Liver (tissue), 9 donors: Measurements from ENCODE around the gene PAPPA2. TPM values are rescaled to one million over a fixed set of nuclear protein-coding genes. Genes with fewer than 3 reads are reported as not detected.

ENCODE experiments used
- DNase-seq: peaks from one replicate; pipeline ENCODE4 v3.0.0-alpha.2; 2017; ENCODE audit warnings: low spot score
- H3K27ac ChIP-seq, 2 donors: one replicate each; pipeline ENCODE4 v1.7.0; 2013; ENCODE audit warnings: inconsistent platforms in 2 of 2, low read length in 2 of 2, control low read depth in 1 of 2, low read depth in 1 of 2, mild to moderate bottlenecking in 1 of 2
- H3K27me3 ChIP-seq, 4 donors: one replicate each; pipeline versions ENCODE4 v1.6.1 to v1.7.0; 2013; ENCODE audit warnings: low read length in 3 of 4, inconsistent platforms in 1 of 4, mild to moderate bottlenecking in 1 of 4, moderate library complexity in 1 of 4; ENCODE audit not compliant: control insufficient read depth in 4 of 4, insufficient read depth in 4 of 4
- H3K36me3 ChIP-seq, 4 donors: one replicate each; pipeline versions ENCODE4 v1.6.1 to v1.7.0; 2013; ENCODE audit warnings: low read length in 3 of 4, mild to moderate bottlenecking in 3 of 4, low read depth in 1 of 4, moderate library complexity in 1 of 4; ENCODE audit not compliant: control insufficient read depth in 4 of 4, insufficient read depth in 3 of 4
- H3K4me1 ChIP-seq, 4 donors: one replicate each; pipeline versions ENCODE4 v1.6.1 to v1.7.0; 2013; ENCODE audit warnings: low read length in 3 of 4, mild to moderate bottlenecking in 3 of 4, moderate library complexity in 1 of 4; ENCODE audit not compliant: control insufficient read depth in 4 of 4, insufficient read depth in 4 of 4
- H3K4me3 ChIP-seq, 3 donors: one replicate each; pipeline versions ENCODE4 v1.6.1 to v1.7.0; 2013; ENCODE audit warnings: low read length in 3 of 3, control low read depth in 1 of 3, low read depth in 1 of 3, mild to moderate bottlenecking in 1 of 3
- H3K9ac ChIP-seq, 2 donors: one replicate each; pipeline ENCODE4 v1.7.0; 2013; ENCODE audit warnings: low read length in 2 of 2, mild to moderate bottlenecking in 2 of 2, moderate library complexity in 2 of 2, control low read depth in 1 of 2, low read depth in 1 of 2
- H3K9me3 ChIP-seq, 4 donors: one replicate each; pipeline versions ENCODE4 v1.6.1 to v1.7.0; 2013; ENCODE audit warnings: low read length in 3 of 4; ENCODE audit not compliant: control insufficient read depth in 4 of 4
- EGR1 ChIP-seq, 2 donors: IDR thresholded peaks; 2 replicates each; pipeline ENCODE4 v1.6.1; 2016 to 2018; ENCODE audit warnings: antibody characterized with exemption in 2 of 2, low read depth in 2 of 2
- FOXA1 ChIP-seq: IDR thresholded peaks from 2 replicates; pipeline ENCODE4 v1.6.1; 2016; ENCODE audit warnings: antibody characterized with exemption
- FOXA2 ChIP-seq: IDR thresholded peaks from 2 replicates; pipeline ENCODE4 v1.6.1; 2016; ENCODE audit warnings: antibody characterized with exemption
- GABPA ChIP-seq, 2 donors: IDR thresholded peaks in 1 of 2; conservative IDR thresholded peaks in 1 of 2; 2 replicates each; pipeline ENCODE4 v1.6.1; 2016; ENCODE audit warnings: antibody characterized with exemption in 2 of 2, mild to moderate bottlenecking in 1 of 2, moderate library complexity in 1 of 2
- HNF4A ChIP-seq, 2 donors: conservative IDR thresholded peaks; 2 replicates each; pipeline ENCODE4 v1.6.1; 2016; ENCODE audit warnings: antibody characterized with exemption in 2 of 2, mild to moderate bottlenecking in 2 of 2
- HNF4G ChIP-seq: IDR thresholded peaks from 2 replicates; pipeline ENCODE4 v1.6.1; 2016; ENCODE audit warnings: antibody characterized with exemption
- JUND ChIP-seq, 2 donors: IDR thresholded peaks; 2 replicates each; pipeline ENCODE4 v1.6.1; 2016; ENCODE audit warnings: antibody characterized with exemption in 2 of 2
- NR2F2 ChIP-seq: IDR thresholded peaks from 2 replicates; pipeline ENCODE4 v1.6.1; 2016; ENCODE audit warnings: antibody characterized with exemption
- RAD21 ChIP-seq, 2 donors: IDR thresholded peaks; 2 replicates each; pipeline ENCODE4 v1.6.1; 2016; ENCODE audit warnings: antibody characterized with exemption in 2 of 2, mild to moderate bottlenecking in 2 of 2
- RXRA ChIP-seq, 2 donors: IDR thresholded peaks; 2 replicates each; pipeline ENCODE4 v1.6.1; 2017 to 2018; ENCODE audit warnings: antibody characterized with exemption in 2 of 2, mild to moderate bottlenecking in 1 of 2
- SP1 ChIP-seq: IDR thresholded peaks from 2 replicates; pipeline ENCODE4 v1.6.1; 2018; ENCODE audit warnings: antibody characterized with exemption, mild to moderate bottlenecking
- TAF1 ChIP-seq: conservative IDR thresholded peaks from 2 replicates; pipeline ENCODE4 v1.6.1; 2016; ENCODE audit warnings: antibody characterized with exemption, mild to moderate bottlenecking
- YY1 ChIP-seq: IDR thresholded peaks from 2 replicates; pipeline ENCODE4 v1.6.1; 2016; ENCODE audit warnings: antibody characterized with exemption, mild to moderate bottlenecking
- WGBS: extraction: QIAGEN DNeasy Blood & Tissue Kit; methylation state at CpG from one replicate; pipeline ENCODE4 v1.1.7; 2013; 5-methylcytosine and 5-hydroxymethylcytosine counted together
- polyA plus RNA-seq, 2 donors: library from polyadenylated mRNA; stranded (reverse) in 1 of 2; unstranded in 1 of 2; fragments of 200-250 nt in 1 of 2; fragments of >200 nt in 1 of 2; fragmentation: Nextera tagmentation in 1 of 2; extraction: Ambion mirVana in 1 of 2; gene quantifications; one replicate each; pipeline versions ENCODE4 v1.2.1 to v1.2.3, GENCODE V29; 2013 to 2015
- total RNA-seq, 2 donors: library from RNA; depleted of rRNA; stranded (reverse); fragments of >200 nt; gene quantifications; one replicate each; pipeline ENCODE4 v1.2.3, GENCODE V29; 2014
- TF ChIP-seq, protein P1 (sequence below): fragments of 150-350 bp; IDR thresholded peaks from 2 replicates; pipeline ENCODE4 v1.5.1; 2017; ENCODE audit warnings: improper control_type of control experiment, low read depth, low read length; ENCODE audit not compliant: missing input control
- TF ChIP-seq, protein P2 (sequence below): IDR thresholded peaks from 2 replicates; pipeline ENCODE4 v1.6.1; 2016; ENCODE audit warnings: antibody characterized with exemption
- TF ChIP-seq, protein P3 (sequence below): IDR thresholded peaks from 2 replicates; pipeline ENCODE4 v1.6.1; 2016; ENCODE audit warnings: antibody characterized with exemption
- TF ChIP-seq, protein P4 (sequence below): IDR thresholded peaks from 2 replicates; pipeline ENCODE4 v1.6.1; 2016; ENCODE audit warnings: antibody characterized with exemption, mild to moderate bottlenecking
- TF ChIP-seq, protein P5 (sequence below): IDR thresholded peaks from 2 replicates; pipeline ENCODE4 v1.6.1; 2016; ENCODE audit warnings: antibody characterized with exemption
- donor health status: healthy.
- donor health status: healthy.
- donor health status: healthy.
- donor health status: healthy.
- donor health status: healthy.

PAPPA2 gene
- total and polyA plus RNA-seq, 4 donors: 0.19 to 27.2 (median 13.4) TPM

DNA sequence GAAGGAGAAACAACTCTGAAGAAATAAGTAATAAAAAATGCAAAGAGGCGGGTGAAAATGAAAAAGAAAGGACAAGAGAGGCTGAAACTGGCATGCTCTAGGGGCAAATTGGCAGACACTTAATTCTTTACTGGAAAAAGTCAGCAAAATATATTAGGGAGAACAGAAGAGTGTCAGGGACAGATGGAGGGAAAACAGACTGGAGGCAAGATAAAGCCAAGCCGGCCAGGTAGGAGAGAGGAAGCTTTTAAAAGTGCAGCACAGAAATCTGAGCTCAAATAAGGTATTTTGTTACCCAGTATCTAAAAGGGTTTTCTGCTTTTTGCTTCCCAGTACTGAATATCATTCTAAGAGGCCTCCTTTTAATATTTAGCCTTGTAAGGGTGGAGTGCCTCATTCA is 339.3 kb downstream of the PAPPA2 start:
- no peaks in the 10 kb centered on the region for H3K9me3 ChIP-seq
- H3K4me1 ChIP-seq: no peaks in the 10 kb centered on the region
- no peak for DNase-seq
- no peaks in the 10 kb centered on the region for H3K27me3 ChIP-seq
- no peak for TF ChIP-seq TAF1
- TF ChIP-seq HNF4A (conservative IDR thresholded peaks at IDR 0.05): no peak
- no peak overlapping the region for H3K9ac ChIP-seq
- H3K4me3 ChIP-seq: no peak overlapping the region
- no peaks in the 10 kb centered on the region for H3K36me3 ChIP-seq
- 66% methylated on average over 2 of the region's 2 CpGs for WGBS
- no peak overlapping the region for H3K27ac ChIP-seq

DNA sequence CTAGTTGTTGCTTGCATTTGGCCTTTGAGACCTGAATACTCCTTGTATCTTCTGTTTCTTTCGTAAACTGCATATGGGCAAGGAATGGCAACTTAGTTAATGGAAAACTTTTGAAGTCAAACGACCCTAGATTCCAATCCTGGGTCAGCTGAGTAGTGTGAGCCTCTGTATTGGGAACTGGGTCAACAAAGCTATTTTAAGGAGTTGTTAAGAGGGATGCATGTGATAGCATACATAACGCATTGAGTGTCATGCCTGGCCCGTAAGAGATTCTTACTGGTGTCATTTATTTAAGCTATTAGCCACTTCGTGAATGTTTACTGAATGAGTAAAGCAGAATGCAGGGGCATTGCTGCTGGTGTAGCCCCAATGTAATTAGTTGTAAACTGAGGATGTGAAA is 340.1 kb downstream of the PAPPA2 start:
- H3K9me3 ChIP-seq: no peaks in the 10 kb centered on the region
- TF ChIP-seq RXRA (IDR thresholded peaks at IDR 0.05): no peak
- TF ChIP-seq EGR1 (IDR thresholded peaks at IDR 0.05; ENCODE audit: low read depth in 2 of 2): no peak
- no peak for TF ChIP-seq HNF4A (conservative IDR thresholded peaks at IDR 0.05)
- TF ChIP-seq TAF1: no peak
- TF ChIP-seq, protein P1, sequence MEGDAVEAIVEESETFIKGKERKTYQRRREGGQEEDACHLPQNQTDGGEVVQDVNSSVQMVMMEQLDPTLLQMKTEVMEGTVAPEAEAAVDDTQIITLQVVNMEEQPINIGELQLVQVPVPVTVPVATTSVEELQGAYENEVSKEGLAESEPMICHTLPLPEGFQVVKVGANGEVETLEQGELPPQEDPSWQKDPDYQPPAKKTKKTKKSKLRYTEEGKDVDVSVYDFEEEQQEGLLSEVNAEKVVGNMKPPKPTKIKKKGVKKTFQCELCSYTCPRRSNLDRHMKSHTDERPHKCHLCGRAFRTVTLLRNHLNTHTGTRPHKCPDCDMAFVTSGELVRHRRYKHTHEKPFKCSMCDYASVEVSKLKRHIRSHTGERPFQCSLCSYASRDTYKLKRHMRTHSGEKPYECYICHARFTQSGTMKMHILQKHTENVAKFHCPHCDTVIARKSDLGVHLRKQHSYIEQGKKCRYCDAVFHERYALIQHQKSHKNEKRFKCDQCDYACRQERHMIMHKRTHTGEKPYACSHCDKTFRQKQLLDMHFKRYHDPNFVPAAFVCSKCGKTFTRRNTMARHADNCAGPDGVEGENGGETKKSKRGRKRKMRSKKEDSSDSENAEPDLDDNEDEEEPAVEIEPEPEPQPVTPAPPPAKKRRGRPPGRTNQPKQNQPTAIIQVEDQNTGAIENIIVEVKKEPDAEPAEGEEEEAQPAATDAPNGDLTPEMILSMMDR: no peak
- TF ChIP-seq, protein P2, sequence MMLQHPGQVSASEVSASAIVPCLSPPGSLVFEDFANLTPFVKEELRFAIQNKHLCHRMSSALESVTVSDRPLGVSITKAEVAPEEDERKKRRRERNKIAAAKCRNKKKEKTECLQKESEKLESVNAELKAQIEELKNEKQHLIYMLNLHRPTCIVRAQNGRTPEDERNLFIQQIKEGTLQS: no peak
- no peak for TF ChIP-seq FOXA1
- TF ChIP-seq NR2F2: no peak
- TF ChIP-seq, protein P3, sequence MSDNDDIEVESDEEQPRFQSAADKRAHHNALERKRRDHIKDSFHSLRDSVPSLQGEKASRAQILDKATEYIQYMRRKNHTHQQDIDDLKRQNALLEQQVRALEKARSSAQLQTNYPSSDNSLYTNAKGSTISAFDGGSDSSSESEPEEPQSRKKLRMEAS: no peak
- TF ChIP-seq HNF4G: no peak
- TF ChIP-seq, protein P4, sequence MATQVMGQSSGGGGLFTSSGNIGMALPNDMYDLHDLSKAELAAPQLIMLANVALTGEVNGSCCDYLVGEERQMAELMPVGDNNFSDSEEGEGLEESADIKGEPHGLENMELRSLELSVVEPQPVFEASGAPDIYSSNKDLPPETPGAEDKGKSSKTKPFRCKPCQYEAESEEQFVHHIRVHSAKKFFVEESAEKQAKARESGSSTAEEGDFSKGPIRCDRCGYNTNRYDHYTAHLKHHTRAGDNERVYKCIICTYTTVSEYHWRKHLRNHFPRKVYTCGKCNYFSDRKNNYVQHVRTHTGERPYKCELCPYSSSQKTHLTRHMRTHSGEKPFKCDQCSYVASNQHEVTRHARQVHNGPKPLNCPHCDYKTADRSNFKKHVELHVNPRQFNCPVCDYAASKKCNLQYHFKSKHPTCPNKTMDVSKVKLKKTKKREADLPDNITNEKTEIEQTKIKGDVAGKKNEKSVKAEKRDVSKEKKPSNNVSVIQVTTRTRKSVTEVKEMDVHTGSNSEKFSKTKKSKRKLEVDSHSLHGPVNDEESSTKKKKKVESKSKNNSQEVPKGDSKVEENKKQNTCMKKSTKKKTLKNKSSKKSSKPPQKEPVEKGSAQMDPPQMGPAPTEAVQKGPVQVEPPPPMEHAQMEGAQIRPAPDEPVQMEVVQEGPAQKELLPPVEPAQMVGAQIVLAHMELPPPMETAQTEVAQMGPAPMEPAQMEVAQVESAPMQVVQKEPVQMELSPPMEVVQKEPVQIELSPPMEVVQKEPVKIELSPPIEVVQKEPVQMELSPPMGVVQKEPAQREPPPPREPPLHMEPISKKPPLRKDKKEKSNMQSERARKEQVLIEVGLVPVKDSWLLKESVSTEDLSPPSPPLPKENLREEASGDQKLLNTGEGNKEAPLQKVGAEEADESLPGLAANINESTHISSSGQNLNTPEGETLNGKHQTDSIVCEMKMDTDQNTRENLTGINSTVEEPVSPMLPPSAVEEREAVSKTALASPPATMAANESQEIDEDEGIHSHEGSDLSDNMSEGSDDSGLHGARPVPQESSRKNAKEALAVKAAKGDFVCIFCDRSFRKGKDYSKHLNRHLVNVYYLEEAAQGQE: no peak
- TF ChIP-seq, protein P5, sequence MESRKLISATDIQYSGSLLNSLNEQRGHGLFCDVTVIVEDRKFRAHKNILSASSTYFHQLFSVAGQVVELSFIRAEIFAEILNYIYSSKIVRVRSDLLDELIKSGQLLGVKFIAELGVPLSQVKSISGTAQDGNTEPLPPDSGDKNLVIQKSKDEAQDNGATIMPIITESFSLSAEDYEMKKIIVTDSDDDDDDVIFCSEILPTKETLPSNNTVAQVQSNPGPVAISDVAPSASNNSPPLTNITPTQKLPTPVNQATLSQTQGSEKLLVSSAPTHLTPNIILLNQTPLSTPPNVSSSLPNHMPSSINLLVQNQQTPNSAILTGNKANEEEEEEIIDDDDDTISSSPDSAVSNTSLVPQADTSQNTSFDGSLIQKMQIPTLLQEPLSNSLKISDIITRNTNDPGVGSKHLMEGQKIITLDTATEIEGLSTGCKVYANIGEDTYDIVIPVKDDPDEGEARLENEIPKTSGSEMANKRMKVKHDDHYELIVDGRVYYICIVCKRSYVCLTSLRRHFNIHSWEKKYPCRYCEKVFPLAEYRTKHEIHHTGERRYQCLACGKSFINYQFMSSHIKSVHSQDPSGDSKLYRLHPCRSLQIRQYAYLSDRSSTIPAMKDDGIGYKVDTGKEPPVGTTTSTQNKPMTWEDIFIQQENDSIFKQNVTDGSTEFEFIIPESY: no peak
- TF ChIP-seq FOXA2: no peak
- TF ChIP-seq GABPA (IDR thresholded peaks at IDR 0.05 in 1 of 2, conservative IDR thresholded peaks at IDR 0.05 in 1 of 2): no peak
- TF ChIP-seq RAD21 (IDR thresholded peaks at IDR 0.05): no peak
- no peak for TF ChIP-seq SP1
- no peak for TF ChIP-seq YY1
- no peak for TF ChIP-seq JUND (IDR thresholded peaks at IDR 0.05)
- H3K4me1 ChIP-seq: no peaks in the 10 kb centered on the region
- WGBS: 73% methylated on average over 5 of the region's 5 CpGs
- no peak overlapping the region for H3K27ac ChIP-seq
- no peak overlapping the region for H3K4me3 ChIP-seq
- no peak for DNase-seq
- no peak overlapping the region for H3K9ac ChIP-seq
- no peaks in the 10 kb centered on the region for H3K36me3 ChIP-seq
- no peaks in the 10 kb centered on the region for H3K27me3 ChIP-seq
